ENCODE results near the gene SECISBP2. TPM values are rescaled to one million over a fixed set of nuclear protein-coding genes. Genes with fewer than 3 reads are reported as not detected.

SECISBP2 gene
- total RNA-seq, 1 donor from 2014 or later = 78.0 TPM

DNA sequence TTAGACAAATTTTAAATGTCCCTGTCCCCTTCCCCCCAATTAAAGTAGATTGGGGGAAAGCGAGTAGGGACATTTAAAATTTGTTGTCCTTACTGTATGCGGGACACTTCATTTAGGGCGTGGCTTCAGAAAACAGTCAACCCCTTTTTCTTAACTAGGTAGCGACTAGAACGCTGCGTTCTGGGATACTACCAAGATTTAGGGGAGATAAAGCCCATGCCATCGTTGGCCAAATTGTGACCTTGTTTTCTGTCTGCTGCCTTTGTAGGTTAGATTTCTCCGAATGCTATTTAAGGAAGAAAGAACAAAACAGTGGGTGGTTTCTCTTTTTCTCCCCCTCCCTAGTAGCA lies 6.1 kb upstream of the SECISBP2 start:
- DNase-seq (ENCODE audit: low spot score in 2 of 2, unreplicated experiment in 2 of 2) = no peak
- Mint-ChIP-seq H3K4me1 (peaks cover 48% of the 10 kb centered on the region), H3K36me3 (peaks cover 7% of the 10 kb centered on the region), H3K4me3 (peak overlapping the region; percentile 95), H3K9me3 (no peaks in the 10 kb centered on the region), H3K27me3 (ENCODE audit: low read depth) (no peaks in the 10 kb centered on the region), H3K27ac (peak overlapping the region; percentile 93)
- TF ChIP-seq, protein P1, sequence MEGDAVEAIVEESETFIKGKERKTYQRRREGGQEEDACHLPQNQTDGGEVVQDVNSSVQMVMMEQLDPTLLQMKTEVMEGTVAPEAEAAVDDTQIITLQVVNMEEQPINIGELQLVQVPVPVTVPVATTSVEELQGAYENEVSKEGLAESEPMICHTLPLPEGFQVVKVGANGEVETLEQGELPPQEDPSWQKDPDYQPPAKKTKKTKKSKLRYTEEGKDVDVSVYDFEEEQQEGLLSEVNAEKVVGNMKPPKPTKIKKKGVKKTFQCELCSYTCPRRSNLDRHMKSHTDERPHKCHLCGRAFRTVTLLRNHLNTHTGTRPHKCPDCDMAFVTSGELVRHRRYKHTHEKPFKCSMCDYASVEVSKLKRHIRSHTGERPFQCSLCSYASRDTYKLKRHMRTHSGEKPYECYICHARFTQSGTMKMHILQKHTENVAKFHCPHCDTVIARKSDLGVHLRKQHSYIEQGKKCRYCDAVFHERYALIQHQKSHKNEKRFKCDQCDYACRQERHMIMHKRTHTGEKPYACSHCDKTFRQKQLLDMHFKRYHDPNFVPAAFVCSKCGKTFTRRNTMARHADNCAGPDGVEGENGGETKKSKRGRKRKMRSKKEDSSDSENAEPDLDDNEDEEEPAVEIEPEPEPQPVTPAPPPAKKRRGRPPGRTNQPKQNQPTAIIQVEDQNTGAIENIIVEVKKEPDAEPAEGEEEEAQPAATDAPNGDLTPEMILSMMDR (IDR thresholded peaks at IDR 0.05; ENCODE audit: unreplicated experiment) = no peak

DNA sequence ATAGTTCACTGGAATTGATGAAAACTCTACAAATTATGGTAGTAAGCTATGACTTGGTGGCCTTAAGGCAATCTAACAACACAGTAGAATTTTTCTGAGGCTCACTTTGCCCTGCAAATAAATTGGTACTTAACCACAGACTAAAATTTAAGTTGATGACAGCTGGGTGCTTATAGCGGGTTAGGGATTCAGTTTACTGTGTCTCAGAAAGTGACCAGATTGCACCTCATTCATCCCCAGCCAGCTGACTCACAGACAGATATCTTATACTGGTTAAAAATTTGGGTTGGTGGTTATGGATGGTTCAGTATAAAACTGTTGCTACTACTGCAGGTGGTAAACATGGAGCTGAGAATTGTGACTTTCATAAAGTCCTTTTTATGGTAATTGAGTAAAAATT lies 4.5 kb upstream of the SECISBP2 start:
- Mint-ChIP-seq H3K4me3 (peak overlapping the region; percentile 95), H3K27me3 (ENCODE audit: low read depth) (no peaks in the 10 kb centered on the region), H3K36me3 (peaks cover 9% of the 10 kb centered on the region), H3K4me1 (peaks cover 56% of the 10 kb centered on the region), H3K9me3 (no peaks in the 10 kb centered on the region), H3K27ac (peak overlapping the region; percentile 78)
- TF ChIP-seq, protein P1 (IDR thresholded peaks at IDR 0.05; ENCODE audit: unreplicated experiment) = no peak
- no peak for DNase-seq (ENCODE audit: low spot score in 2 of 2, unreplicated experiment in 2 of 2)

DNA sequence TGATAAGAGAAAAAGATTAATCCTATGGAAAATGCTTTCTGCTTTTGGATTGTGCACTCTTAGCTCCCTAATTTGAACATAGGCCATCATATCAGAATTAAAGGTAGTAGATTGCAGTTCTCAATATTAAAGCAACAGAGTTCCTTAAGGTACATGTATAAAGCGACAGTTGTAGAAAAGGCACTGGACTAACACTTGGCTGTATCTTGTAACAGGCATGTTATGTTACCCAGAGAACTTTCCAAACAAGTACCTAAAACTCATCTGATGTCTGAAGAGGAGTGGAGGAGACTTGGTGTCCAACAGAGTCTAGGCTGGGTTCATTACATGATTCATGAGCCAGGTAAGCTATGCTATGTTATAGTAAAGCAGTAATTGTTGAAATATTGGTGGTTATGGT lies 3.3 kb upstream of the SECISBP2 start:
- Mint-ChIP-seq H3K4me3 (peak overlapping the region; percentile 10), H3K27me3 (ENCODE audit: low read depth) (no peaks in the 10 kb centered on the region), H3K4me1 (peaks cover 56% of the 10 kb centered on the region)

DNA sequence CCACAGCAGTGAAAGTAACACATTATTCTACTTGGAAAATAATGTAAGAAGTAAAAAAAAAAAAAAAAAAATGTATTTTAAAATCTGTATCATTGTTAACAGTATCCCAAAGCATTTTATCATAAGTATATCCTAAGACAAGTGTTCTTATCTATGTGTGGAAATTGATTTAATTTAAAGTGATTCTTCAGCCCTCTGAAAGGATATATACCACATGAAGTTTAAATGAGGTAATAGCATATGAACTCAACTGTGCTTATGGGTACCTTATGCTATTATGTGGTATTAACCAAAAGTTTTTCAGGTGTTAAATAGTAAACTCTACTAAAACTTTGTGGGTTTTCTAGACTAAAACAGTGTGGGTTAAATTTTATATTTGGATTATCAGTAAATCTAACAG lies 2.8 kb upstream of the SECISBP2 start:
- Mint-ChIP-seq H3K36me3 (peaks cover 9% of the 10 kb centered on the region), H3K27ac (no peak overlapping the region), H3K4me1 (peaks cover 59% of the 10 kb centered on the region)

More for the DNA sequence above, 3.3 kb upstream of the SECISBP2 start:
- TF ChIP-seq, protein P1 (IDR thresholded peaks at IDR 0.05; ENCODE audit: unreplicated experiment) = no peak
- DNase-seq (ENCODE audit: low spot score in 2 of 2, unreplicated experiment in 2 of 2) = no peak
- Mint-ChIP-seq H3K27ac (peak overlapping the region; percentile 78), H3K36me3 (peaks cover 9% of the 10 kb centered on the region), H3K9me3 (no peaks in the 10 kb centered on the region)

DNA sequence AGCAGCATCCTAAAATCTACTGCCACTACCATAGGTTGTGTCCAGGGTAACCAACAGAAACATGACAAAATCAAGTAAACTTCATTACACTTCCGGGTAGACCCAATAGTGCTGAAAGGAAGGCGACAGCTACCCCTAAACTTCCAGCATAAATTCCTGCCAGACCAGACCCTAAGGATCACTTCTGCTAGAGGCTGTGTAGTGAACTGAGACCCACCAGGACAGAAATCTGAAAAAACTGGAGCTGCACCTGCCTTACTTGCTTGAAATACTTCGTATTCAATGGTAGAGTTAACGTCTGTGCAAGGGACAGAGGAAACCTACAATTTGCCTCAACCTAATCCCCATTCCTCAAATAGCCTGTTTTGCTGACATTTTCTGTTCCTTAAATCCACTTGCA lies 1.0 kb upstream of the SECISBP2 start:
- DNase-seq (ENCODE audit: low spot score in 2 of 2, unreplicated experiment in 2 of 2) = no peak
- Mint-ChIP-seq H3K4me1 (peaks cover 67% of the 10 kb centered on the region), H3K9me3 (no peaks in the 10 kb centered on the region), H3K4me3 (peak overlapping the region; percentile 80), H3K36me3 (peaks cover 15% of the 10 kb centered on the region), H3K27me3 (ENCODE audit: low read depth) (no peaks in the 10 kb centered on the region), H3K27ac (peak overlapping the region; percentile 98)
- TF ChIP-seq, protein P1 (IDR thresholded peaks at IDR 0.05; ENCODE audit: unreplicated experiment) = no peak

More for the DNA sequence above, 2.8 kb upstream of the SECISBP2 start:
- Mint-ChIP-seq H3K27me3 (ENCODE audit: low read depth) (no peaks in the 10 kb centered on the region), H3K9me3 (no peaks in the 10 kb centered on the region), H3K4me3 (no peak overlapping the region)
- DNase-seq (ENCODE audit: low spot score in 2 of 2, unreplicated experiment in 2 of 2) = no peak
- TF ChIP-seq, protein P1 (IDR thresholded peaks at IDR 0.05; ENCODE audit: unreplicated experiment) = no peak

All from mesothelial cell of epicardium (in vitro differentiated cells).